ENCODE results near the gene PHACTR1.

Gene PHACTR1

DNA sequence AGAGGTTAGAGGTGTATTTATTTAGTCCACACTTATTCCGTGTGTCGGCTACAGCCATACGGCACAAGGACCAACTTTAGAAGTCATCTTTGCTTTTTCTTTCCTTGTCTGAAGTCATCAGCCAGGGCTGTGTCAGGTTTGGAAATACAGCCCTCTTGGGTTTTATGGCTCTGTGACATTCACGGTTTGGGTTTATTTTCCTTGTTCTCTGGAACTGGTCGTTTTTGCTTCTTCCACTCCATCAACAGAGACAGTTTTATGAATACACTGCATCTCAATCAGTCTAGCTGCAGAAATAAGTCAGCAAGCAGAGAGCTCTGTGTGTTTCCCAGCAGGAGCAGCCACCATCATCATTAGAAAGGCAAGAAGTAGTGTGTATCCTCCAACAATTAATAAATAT, 479.2 kb downstream of the PHACTR1 start:
- no peak for DNase-seq (ENCODE audit: low spot score)

- no peak for DNase-seq (ENCODE audit: low spot score)
Observed at GRCh38 chr6:13198168-13198567, 481.6 kb downstream of the PHACTR1 start.

GRCh38 chr6:13201336-13201735, 484.8 kb downstream of the PHACTR1 start:
- no peak for DNase-seq (ENCODE audit: low spot score)

DNA sequence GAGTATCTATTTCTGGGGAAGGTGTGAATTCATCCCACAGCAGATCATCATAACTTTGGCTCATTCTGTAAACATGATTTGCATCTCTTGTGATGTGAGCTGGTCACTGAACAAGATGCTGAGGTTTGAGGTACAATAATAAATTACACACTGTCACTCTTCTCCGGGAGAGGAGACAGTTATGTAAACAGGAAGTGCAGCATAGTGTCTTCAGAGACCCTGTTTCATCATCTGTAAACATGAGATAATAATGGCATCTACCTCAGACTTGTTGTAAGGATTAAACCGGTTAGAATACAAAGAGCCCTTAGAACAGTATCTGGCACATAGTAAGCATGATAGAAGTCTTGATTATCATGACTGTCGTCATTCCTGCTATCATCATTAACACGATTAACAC, 486.6 kb downstream of the PHACTR1 start:
- DNase-seq (ENCODE audit: low spot score), result no peak

DNA sequence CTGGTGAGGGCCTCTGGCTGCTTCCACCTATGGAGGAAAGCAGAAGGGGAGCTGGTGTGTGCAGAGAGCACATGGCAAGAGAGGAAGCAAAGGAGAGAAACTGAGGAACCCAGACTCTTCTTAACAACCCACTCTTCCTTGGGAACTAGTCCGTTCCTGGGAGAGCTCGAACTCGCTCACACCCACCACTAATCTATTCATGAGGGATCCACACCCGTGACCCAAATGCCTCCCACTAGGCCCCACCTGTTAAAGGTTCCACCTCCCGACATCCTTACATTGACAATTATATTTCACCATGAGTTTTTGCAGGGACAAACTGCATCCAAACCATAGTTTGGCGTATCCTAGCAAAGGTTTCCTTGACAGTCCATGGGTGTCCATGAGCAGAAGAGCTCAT, 488.5 kb downstream of the PHACTR1 start:
- no peak for DNase-seq (ENCODE audit: low spot score)

GRCh38 chr6:13212096-13212495, 495.5 kb downstream of the PHACTR1 start:
- DNase-seq (ENCODE audit: low spot score), result no peak

GRCh38 chr6:13212538-13212937, 496.0 kb downstream of the PHACTR1 start:
- no peak for DNase-seq (ENCODE audit: low spot score)

- no peak for DNase-seq (ENCODE audit: low spot score)
Observed at GRCh38 chr6:13215390-13215789, 498.8 kb downstream of the PHACTR1 start.

GRCh38 chr6:13216236-13217014, 499.9 kb downstream of the PHACTR1 start:
- DNase-seq (ENCODE audit: low spot score), result no peak

- DNase-seq (ENCODE audit: low spot score), result no peak
Observed at GRCh38 chr6:13217206-13217905, 500.8 kb downstream of the PHACTR1 start.

DNA sequence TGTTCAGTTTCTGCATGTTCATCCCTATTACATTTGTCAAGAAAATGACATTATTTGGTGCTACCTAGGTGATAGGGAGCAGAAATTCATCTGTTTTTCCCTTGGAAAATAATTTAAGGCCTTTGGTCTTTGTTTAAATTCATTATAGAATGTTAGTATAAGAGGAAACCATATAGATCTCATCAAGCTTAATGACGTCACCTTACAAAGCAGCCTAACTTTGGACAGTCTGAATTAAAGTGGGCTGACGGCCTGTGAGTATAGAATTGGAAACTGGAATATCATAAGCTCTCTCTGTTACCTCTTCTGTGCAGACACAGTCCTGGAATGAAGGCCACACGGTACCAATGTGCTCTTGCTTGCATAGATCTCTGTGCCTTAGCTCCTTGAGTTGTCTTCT, 503.7 kb downstream of the PHACTR1 start:
- no peak for DNase-seq (ENCODE audit: low spot score)

DNA sequence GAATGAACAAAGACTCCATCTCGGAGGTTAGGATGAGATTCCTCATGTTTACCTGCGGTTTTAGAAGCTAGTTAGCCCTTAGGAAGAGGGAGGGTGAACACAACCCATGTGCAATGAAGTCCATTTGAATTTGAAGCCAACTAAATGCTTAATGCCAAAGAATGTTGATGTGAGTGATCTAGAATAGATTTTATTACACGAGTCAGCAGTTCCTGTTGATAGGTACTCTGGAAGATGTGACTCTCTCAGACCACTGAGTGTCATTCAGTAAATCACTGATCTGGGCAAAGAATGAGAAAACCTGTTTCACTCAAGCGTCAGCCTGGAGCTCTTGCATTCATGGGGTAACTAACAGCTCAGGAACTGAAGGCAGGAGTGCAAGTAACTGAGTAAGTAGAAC, 505.5 kb downstream of the PHACTR1 start:
- DNase-seq (ENCODE audit: low spot score), result no peak

- no peak for DNase-seq (ENCODE audit: low spot score)
Observed at GRCh38 chr6:13226071-13226470, 509.5 kb downstream of the PHACTR1 start.

DNA sequence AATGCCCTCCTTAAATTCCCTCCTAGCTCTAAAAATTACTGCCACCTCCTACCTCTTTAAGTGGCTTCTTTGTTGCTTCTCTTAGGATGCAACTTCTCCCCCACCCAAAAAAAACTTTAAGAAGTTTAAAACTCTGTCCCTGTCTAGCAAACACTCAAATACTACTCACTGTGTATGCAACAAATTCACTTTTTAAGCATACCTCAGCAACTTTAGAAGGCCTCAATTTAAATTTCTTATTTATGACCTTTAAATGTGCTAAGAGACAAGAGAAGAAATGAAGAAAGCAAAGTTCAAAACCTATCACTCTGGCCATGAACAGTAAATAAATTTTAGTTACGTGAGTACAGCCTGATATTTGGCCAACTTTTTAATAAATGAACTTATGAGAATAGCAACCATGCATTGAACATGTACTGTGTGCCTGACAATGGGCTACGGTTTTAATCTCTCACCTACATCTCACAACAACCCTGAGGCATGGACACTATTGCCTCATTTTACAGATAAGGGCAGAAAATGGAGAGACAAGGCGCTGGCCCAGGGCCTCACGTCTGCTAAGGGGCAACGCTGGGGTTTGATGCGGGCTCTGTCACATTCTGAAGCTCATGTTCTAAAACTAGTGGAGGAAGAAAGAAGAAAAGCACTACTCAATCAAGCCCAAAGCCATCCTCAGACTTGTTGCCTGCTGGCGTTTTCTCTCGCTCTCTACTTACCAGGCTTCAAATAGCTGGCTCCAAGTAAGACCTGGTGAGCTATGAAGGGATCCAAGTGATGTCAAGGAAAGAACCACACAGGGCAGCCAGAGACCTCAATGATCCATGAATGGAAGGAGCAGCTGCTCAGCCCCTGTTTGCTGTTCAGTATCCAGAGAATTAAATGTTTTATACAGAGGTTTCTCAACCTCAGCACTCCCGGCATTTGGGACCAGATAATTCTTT, 512.0 kb downstream of the PHACTR1 start:
- no peak for DNase-seq (ENCODE audit: low spot score)

- DNase-seq (ENCODE audit: low spot score), result no peak
Observed at GRCh38 chr6:13229205-13230085, 512.9 kb downstream of the PHACTR1 start.

DNA sequence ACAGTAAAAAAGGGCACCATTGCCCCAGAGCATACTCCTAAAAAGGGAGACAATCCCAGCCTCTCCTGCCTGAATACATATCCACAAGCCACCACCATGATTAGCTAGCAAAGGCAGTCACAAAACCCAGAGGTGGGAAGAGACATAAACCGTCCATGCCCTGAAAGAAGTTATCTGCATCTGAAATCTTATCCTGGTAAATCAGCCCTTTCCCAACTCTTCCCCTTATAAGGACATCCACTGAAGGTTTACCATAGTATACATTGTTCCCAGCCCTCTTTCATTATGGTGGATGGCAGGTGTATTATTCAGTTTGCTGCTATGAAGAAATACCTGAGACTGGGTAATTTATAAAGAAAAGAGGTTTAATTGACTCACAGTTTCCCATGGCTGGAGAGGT, 516.5 kb downstream of the PHACTR1 start:
- DNase-seq (ENCODE audit: low spot score), result no peak

DNA sequence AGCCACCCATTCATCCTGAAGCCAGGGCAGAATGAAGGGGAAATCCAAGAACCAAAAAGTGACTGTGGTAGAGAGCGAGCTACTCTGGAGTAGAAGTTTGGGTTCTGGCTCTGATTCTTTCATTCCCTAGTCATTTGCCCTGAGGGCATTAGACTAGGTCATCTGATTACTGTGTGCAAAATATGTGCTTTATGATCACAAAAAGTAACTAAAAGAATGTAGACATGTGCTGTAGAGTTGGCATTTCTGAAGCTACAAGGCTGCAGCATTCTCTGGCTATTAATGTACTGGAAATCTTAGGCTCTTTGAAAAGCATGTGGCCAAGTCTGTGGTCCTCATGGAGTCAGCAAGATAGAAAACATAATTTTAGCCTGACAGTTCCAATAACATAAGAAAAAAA, 517.6 kb downstream of the PHACTR1 start:
- no peak for DNase-seq (ENCODE audit: low spot score)

DNA sequence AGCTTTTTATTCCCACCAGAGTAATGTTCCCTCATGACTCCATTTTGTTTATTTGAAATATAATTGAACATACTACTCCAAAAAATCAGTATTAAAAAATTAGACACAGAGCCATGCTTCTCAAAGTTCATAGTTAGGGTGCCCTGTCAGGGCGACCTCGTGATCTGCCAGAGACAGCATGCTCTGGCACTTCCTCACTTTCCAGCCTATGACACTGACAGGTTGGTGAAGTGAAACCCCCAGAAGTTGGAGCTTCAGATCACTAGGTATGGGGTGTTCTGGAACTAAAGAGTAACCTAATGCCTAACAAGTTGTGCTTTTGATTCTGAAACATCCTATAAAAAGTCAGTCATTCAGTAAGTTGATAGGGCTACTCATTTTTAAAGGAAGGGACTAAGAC, 518.8 kb downstream of the PHACTR1 start:
- DNase-seq (ENCODE audit: low spot score), result peak; percentile 20

- no peak for DNase-seq (ENCODE audit: low spot score)
Observed at GRCh38 chr6:13237318-13237717, 520.8 kb downstream of the PHACTR1 start.

DNA sequence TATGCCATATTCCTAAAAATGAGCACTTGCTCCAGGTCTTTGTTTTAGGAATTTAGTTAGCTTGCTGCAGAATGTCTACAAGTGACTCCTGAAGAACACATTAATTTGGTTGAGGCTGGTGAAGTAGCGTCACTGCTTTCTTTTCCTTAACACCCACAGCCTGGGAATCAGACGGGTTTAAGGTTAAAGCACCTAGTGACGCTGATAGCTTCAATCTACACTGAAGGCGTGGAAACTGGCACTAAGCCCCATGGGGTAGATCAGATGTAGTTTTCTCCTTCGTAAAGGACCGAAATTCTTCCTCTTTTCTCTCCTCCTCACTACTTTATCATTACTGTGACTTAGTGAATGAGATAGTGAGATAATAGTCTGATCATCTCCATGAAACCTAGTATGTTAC, 521.5 kb downstream of the PHACTR1 start:
- DNase-seq (ENCODE audit: low spot score), result no peak

- DNase-seq (ENCODE audit: low spot score), result no peak
Observed at GRCh38 chr6:13238640-13239216, 522.2 kb downstream of the PHACTR1 start.
